Common myeloid progenitor, CD34-positive (primary cell): ENCODE data around the gene LCN6.

Source experiments
- CTCF ChIA-PET: fragments of 350-600 bp; sonication (Branson Sonifier 250); formaldehyde crosslinking; loops from one replicate; lab custom pipeline; 2021; ENCODE audit warnings: antibody characterized with exemption; lab: Charles Lee
- POLR2A ChIA-PET: fragments of 350-600 bp; sonication (Branson Sonifier 250); formaldehyde crosslinking; loops from one replicate; lab custom pipeline; 2021; ENCODE audit warnings: antibody characterized with exemption; lab: Charles Lee
- DNase-seq, 3 donors: peaks; one replicate each; pipeline versions ENCODE4 v3.0.0 to v3.0.0-alpha.2; 2013
- H3K27ac ChIP-seq, 2 experiments: 1 replicate in 1 of 2; 2 replicates in 1 of 2; pipeline ENCODE4 v1.7.0; 2013; ENCODE audit warnings: inconsistent platforms in 2 of 2, low read length in 2 of 2, mild to moderate bottlenecking in 2 of 2, low read depth in 1 of 2, moderate library complexity in 1 of 2; ENCODE audit not compliant: severe bottlenecking in 2 of 2, insufficient read depth in 1 of 2, poor library complexity in 1 of 2
- H3K27me3 ChIP-seq, 5 experiments: replicated peaks in 2 of 5; 1 replicate in 3 of 5; 2 replicates in 2 of 5; pipeline versions ENCODE4 v1.6.1 to v1.7.0; 2013; ENCODE audit warnings: low read length in 4 of 5, mild to moderate bottlenecking in 2 of 5, moderate library complexity in 2 of 5, inconsistent platforms in 1 of 5; ENCODE audit not compliant: insufficient read depth in 5 of 5, control insufficient read depth in 4 of 5
- H3K36me3 ChIP-seq, 4 experiments: 1 replicate in 2 of 4; 2 replicates in 2 of 4; pipeline versions ENCODE4 v1.6.1 to v1.7.0; 2013; ENCODE audit warnings: low read length in 3 of 4, control low read depth in 1 of 4, mild to moderate bottlenecking in 1 of 4; ENCODE audit not compliant: control insufficient read depth in 4 of 4, insufficient read depth in 4 of 4
- H3K4me1 ChIP-seq, 4 experiments: 1 replicate in 3 of 4; 2 replicates in 1 of 4; pipeline versions ENCODE4 v1.6.1 to v1.7.1; 2013; ENCODE audit warnings: low read length in 3 of 4, mild to moderate bottlenecking in 3 of 4, control low read depth in 1 of 4, inconsistent platforms in 1 of 4, moderate library complexity in 1 of 4; ENCODE audit not compliant: control insufficient read depth in 4 of 4, insufficient read depth in 4 of 4; ENCODE audit errors: control extremely low read depth in 1 of 4
- H3K4me3 ChIP-seq, 7 experiments: 1 replicate in 4 of 7; 2 replicates in 3 of 7; pipeline versions ENCODE4 v1.5.1 to v1.7.0; 2013; ENCODE audit warnings: mild to moderate bottlenecking in 7 of 7, low read length in 6 of 7, moderate library complexity in 6 of 7, inconsistent platforms in 2 of 7, low read depth in 2 of 7, control low read depth in 1 of 7; ENCODE audit not compliant: insufficient read depth in 4 of 7, control insufficient read depth in 1 of 7; ENCODE audit errors: extremely low read depth in 1 of 7
- H3K9me3 ChIP-seq, 5 experiments: 1 replicate in 4 of 5; 2 replicates in 1 of 5; pipeline versions ENCODE4 v1.6.1 to v1.7.1; 2013; ENCODE audit warnings: low read length in 4 of 5, mild to moderate bottlenecking in 2 of 5, inconsistent platforms in 1 of 5, low read depth in 1 of 5, moderate library complexity in 1 of 5; ENCODE audit not compliant: control insufficient read depth in 4 of 5, insufficient read depth in 2 of 5; ENCODE audit errors: control extremely low read depth in 1 of 5
- WGBS: methylation state at CpG from one replicate; pipeline ENCODE4 v1.1.5; 2013; ENCODE audit not compliant: insufficient coverage; 5-methylcytosine and 5-hydroxymethylcytosine counted together

Gene LCN6

DNA sequence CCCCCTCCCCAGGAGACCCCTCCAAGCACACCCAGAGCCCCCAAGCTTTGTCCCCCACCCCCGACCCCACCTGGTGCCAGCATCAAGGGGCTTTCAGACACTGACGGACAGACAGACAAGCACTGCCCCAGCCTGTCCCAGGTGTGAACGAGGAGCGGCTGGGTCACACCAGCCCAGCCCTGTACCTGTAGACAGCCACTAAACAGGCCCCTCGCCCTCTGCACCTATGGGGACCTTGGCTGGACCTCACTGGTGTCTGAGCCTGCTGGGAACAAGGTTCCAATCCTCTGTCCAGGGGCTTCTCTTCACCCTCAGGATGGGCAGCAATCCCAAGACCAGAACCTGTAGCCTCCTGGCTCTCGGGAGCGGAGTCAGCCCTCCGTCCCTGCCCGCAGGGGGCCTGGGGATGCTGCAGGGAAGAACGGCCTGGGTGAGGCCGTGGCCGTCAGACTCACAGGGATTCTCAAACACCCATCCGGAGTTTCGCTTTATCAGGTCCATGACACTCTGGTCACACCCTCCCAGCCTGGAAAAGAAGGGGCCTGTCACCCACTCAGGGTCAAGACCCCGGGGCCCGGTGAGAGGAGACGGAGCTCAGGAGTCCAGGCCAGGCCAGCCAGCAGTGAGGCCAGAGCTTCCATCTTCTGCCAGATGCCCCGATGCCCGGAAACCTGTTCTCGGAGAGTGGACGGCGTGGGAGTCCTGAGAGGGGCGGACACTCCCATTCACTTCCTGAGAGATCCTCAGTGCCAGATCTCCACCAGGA lies 2.8 kb downstream of the LCN6 start:
- CTCF ChIA-PET = interaction anchor here (1.2 to 5.3 kb wide), 6 partner anchors 11 to 116 kb away, joined by 3 to 38 read pairs (median 4); no protein-coding TSS in a partner anchor

GRCh38 chr9:136744773-136745172 lies 3.6 kb downstream of the LCN6 start:
- peaks cover 0 to 2% (median 0%) of the 10 kb centered on the region in 5 experiments for H3K27me3 ChIP-seq
- H3K4me3 ChIP-seq = no peak overlapping the region
- WGBS = 98% methylated on average over 7 of the region's 18 CpGs
- ChIA-PET CTCF (interaction anchor here (1.2 to 5.3 kb wide), 5 partner anchors 12 to 115 kb away, joined by 3 to 38 read pairs (median 4); no protein-coding TSS in a partner anchor), POLR2A (interaction anchor here (2.2 kb wide), 1 partner anchor 17 kb away, joined by 17 read pairs; no protein-coding TSS in a partner anchor)
- H3K27ac ChIP-seq = no peak overlapping the region
- H3K4me1 ChIP-seq = peaks cover 0 to 65% (median 52%) of the 10 kb centered on the region in 4 experiments
- H3K36me3 ChIP-seq = no peaks in the 10 kb centered on the region
- DNase-seq = peak in 1 of 3 donors; percentile 50
- no peaks in the 10 kb centered on the region for H3K9me3 ChIP-seq

More for the DNA sequence above, 2.8 kb downstream of the LCN6 start:
- DNase-seq = no peak
- Histone ChIP-seq H3K4me3 (no peak overlapping the region), H3K4me1 (peaks cover 0 to 71% (median 54%) of the 10 kb centered on the region in 4 experiments), H3K27ac (no peak overlapping the region), H3K9me3 (no peaks in the 10 kb centered on the region), H3K27me3 (peaks cover 0 to 2% (median 0%) of the 10 kb centered on the region in 5 experiments), H3K36me3 (no peaks in the 10 kb centered on the region)
- POLR2A ChIA-PET = interaction anchor here (2.2 kb wide), 1 partner anchor 17 kb away, joined by 17 read pairs; no protein-coding TSS in a partner anchor
- 93% methylated on average over 17 of the region's 23 CpGs for WGBS

- peaks cover 0 to 2% (median 0%) of the 10 kb centered on the region in 5 experiments for H3K27me3 ChIP-seq
- ChIA-PET CTCF (interaction anchor here (1.2 to 5.3 kb wide), 4 partner anchors 10 to 18 kb away, joined by 4 to 38 read pairs (median 6); no protein-coding TSS in a partner anchor), POLR2A (interaction anchor here (2.2 kb wide), 1 partner anchor 15 kb away, joined by 17 read pairs; no protein-coding TSS in a partner anchor)
- H3K4me3 ChIP-seq = no peak overlapping the region
- H3K9me3 ChIP-seq = no peaks in the 10 kb centered on the region
- WGBS = 95% methylated on average over 16 of the region's 16 CpGs
- H3K4me1 ChIP-seq = peaks cover 0 to 55% (median 42%) of the 10 kb centered on the region in 4 experiments
- no peak overlapping the region for H3K27ac ChIP-seq
- H3K36me3 ChIP-seq = no peaks in the 10 kb centered on the region
- DNase-seq = no peak
These were observed 4.6 kb downstream of the LCN6 start for GRCh38 chr9:136743639-136744211.

DNA sequence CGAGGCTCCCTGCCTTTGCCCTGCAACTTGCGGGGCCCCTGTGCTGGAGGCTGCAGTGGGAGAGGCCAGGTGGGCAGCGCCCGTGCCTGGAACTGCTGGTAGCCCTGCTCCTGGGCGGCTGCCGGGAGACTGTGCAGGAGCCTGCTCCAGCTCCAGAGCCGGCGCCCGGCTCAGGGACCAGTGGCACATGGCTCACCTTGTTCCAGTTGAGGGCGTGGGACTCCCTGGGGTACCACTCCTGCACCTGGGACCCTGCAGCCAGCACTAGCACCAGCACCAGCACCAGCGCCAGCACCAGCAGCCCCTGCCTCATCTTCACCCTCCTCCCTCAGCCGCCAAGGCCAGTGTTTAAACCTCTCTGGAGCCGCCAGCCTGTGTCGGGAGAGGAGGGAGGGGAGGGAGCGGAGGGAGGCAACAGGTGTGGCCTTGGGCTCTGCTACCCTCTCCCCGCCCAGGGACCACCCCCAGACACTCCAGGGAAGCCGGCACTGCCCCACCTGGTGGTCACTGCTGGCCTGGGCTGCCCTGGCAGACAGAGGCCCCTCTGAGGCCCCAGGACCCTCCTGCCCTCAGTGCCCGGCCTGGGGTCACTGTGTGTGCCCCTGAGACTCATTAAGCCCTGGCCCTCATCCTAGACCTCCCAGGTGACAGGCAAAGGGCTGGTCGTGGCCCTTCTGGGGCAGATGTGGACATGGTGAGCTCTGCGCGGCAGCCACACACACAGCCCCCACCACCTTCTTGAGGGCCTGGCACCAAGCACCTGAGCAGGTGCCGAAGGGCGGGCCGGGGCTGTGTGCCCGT lies 5.5 kb downstream of the LCN6 start, which contains the start of gene LCN10:
LCN10 (minus strand) TSS at position 350 of the 801 bp plus-strand sequence; CDS start at position 313, 37 bp downstream.
- ChIA-PET POLR2A (interaction anchor here (1.9 kb wide), 1 partner anchor 14 kb away, joined by 14 read pairs; no protein-coding TSS in a partner anchor), CTCF (interaction anchor here (1.0 to 5.3 kb wide), 6 partner anchors 9 to 47 kb away, joined by 3 to 38 read pairs (median 6); no protein-coding TSS in a partner anchor)
- Histone ChIP-seq H3K27me3 (peaks cover 0 to 2% (median 0%) of the 10 kb centered on the region in 5 experiments), H3K36me3 (no peaks in the 10 kb centered on the region), H3K9me3 (no peaks in the 10 kb centered on the region), H3K27ac (no peak within 1 kb of the TSS), H3K4me3 (peak within 1 kb of the TSS in 5 of 7 experiments; percentile 1 to 59 (median 36)), H3K4me1 (peaks cover 0 to 46% (median 33%) of the 10 kb centered on the region in 4 experiments)
- no peak for DNase-seq
- WGBS = 84% methylated on average over 13 of the region's 25 CpGs

- ChIA-PET POLR2A (interaction anchor here (1.0 to 1.9 kb wide), 2 partner anchors 14 to 23 kb away, joined by 5 to 14 read pairs; no protein-coding TSS in a partner anchor), CTCF (interaction anchor here (0.7 to 3.6 kb wide), 7 partner anchors 8 to 46 kb away, joined by 3 to 24 read pairs (median 3); no protein-coding TSS in a partner anchor)
- Histone ChIP-seq H3K9me3 (no peaks in the 10 kb centered on the region), H3K27me3 (peaks cover 0 to 2% (median 0%) of the 10 kb centered on the region in 5 experiments), H3K4me3 (peak overlapping the region in 5 of 7 experiments; percentile 1 to 59 (median 36)), H3K27ac (no peak overlapping the region), H3K4me1 (peaks cover 0 to 39% (median 32%) of the 10 kb centered on the region in 4 experiments), H3K36me3 (no peaks in the 10 kb centered on the region)
- 8% methylated on average over 28 of the region's 32 CpGs for WGBS
- no peak for DNase-seq
These were observed 6.3 kb downstream of the LCN6 start for GRCh38 chr9:136741883-136742571.
